DMS153 treated with DMSO at 0.1 percent for 48 hours (cell line): ENCODE results near the gene SMIM20.

Experiments
- DNase-seq: peaks from one replicate; lab custom pipeline; 2025; ENCODE audit not compliant: unreplicated experiment; lab: John Stamatoyannopoulos, UW

Gene SMIM20

DNA sequence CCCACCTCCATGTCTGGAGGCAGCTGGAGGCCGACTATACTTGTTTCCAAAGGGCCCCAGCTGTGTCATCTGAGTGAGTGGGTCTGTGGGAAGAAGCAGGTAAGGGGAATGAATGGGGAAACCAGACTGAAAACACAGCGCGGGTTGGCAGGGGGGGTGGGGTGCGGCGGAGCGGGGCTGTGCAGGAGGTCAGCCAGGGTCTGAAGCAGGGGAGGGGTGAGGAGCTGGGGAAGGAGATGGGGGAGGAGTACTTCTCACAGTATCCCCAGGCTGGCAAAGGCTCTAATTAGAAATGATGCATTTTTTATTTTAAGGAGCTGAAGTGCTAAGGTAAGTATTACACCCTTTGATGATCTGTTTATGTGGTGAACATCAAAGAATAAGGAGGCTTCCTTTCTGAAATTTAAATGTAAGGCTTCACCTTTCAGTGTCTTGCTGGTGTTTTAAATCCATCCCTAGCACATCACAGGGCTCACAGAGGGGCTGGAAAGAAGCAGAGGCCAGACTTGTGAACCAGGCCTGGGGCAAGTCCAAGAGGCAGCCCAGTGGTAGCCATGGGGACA lies 37.5 kb downstream of the SMIM20 start:
- no peak for DNase-seq

GRCh38 chr4:25953740-25954139 lies 39.7 kb downstream of the SMIM20 start:
- DNase-seq: no peak

DNA sequence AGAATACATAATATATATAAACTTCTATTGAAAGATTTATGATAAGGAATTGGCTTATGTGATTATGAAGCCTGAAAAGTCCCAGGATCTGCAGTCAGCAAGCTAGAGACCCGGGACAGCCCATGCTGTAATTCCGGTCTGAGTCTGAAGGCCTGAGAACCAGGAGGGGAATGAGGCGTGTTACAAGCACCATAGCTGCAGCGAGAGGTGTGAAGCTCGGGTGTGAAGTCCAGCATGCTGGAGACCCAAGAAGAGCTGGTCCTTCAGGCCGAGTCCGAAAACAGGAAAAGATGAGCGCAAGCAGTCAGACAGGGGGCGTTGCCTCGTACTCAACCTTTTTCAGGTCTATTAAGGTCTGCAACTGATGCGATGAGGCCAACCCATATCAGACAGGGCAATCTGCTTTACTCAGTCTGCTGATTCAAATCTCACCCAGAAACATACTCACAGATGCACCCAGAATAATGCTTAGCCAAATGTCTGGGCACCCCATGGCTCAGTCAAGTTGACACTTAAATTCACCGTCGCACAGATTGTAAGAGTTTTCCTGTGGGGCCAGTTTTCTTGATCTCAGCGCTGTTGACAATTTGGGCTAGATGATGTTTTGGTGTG lies 40.4 kb downstream of the SMIM20 start:
- no peak for DNase-seq

GRCh38 chr4:25955705-25956104 lies 41.7 kb downstream of the SMIM20 start:
- no peak for DNase-seq

DNA sequence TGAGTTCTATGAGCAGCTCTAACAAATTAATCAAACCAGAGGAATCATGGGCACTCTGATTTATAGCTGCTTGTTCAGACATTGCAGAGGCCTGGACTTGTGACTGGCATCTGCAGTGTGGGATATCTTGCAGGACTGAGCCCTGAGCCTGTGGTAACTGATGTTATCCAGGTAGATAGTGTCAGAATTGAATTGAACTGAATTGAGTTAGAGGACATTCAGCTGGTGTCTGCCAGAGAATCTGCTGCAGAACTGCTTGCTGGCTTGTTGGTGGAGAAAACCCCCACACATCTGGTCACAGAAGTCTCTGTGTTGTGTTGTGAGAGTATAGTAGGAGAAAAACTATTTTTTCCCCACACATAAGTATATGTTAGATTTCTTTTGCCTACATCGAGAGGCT lies 42.2 kb downstream of the SMIM20 start:
- no peak for DNase-seq

GRCh38 chr4:25958110-25958509 lies 44.1 kb downstream of the SMIM20 start:
- no peak for DNase-seq

DNA sequence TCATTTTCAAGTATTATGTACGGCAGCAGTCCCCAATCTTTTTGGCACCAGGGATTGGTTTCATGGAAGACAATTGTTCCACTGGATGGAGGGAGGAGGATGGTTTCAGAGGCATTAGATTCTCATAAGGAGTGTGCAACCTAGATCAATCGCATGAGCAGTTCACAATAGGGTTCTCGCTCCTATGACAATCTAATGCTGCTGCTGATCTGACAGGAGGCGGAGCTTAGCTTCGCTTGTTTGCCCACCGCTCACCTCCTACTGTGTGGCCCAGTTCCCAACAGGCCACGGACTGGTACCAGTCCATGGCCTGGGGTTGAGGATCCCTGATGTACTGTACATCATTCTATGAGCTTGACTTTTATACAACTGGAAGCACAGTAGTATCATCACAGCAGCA lies 48.4 kb downstream of the SMIM20 start:
- DNase-seq: no peak

DNA sequence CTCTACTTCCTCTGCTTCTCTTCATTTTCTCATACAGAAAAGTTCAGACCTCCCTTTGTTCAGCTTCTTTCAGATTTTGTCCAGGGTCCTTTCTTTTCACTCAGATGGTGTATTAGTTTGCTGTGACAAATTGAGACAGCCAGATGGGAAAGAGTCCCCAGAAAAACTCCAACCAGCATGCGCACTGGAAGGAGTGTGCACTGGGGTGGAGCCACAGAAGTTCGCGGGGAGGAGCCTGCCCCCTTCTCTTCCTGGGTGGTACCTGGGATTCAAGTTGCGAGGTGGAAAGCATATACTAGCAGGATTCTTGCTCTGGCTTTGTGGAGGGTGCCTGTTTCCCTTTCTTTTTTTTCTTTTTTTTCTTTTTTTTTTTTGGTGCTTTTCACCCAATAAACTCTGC lies 51.6 kb downstream of the SMIM20 start:
- DNase-seq: no peak

DNA sequence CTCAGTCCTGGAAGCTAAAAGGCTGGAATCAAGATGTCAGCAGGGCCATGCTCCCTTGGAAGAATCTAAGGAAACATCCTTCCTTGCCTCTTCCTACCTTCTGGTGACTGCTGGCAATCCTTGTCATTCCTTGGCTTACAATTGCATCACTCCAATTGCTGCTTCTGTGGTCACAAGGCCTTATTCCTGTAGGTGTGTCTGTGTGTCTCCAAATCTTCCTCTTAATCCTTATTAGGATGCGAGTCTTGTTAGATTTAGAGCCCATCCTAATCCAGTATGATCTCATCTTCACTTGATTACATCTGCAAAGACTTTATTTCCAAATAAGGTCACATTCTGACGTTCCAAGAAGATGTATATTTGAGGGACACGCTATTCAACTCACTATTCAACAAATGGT lies 52.2 kb downstream of the SMIM20 start:
- DNase-seq: no peak

GRCh38 chr4:25969374-25970155 lies 55.5 kb downstream of the SMIM20 start:
- no peak for DNase-seq

DNA sequence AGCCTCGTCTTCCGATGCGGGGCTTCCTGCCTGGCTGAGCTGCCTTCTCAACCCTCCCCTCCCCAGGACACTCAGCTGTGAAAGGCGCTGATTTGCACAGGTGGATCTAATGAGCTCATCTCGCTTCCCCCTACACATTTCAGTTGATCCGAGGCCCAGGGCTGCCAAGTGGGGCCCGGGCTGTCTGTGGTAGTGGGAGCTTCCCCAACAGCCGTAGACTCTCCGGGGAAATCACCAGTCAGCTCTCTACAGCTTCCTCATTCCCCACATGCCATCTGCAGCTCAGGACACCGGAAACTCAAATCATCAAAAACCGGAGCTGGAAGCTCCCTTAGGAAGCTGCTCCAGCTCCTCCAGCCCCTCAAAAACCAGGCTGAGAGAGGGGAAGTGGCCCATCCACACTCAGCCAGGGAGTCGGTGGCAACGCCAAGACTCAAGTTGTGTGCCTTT lies 56.2 kb downstream of the SMIM20 start:
- peak; percentile 38 for DNase-seq

- DNase-seq: peak; percentile 4
Measured at GRCh38 chr4:25970691-25971432, 56.8 kb downstream of the SMIM20 start.

DNA sequence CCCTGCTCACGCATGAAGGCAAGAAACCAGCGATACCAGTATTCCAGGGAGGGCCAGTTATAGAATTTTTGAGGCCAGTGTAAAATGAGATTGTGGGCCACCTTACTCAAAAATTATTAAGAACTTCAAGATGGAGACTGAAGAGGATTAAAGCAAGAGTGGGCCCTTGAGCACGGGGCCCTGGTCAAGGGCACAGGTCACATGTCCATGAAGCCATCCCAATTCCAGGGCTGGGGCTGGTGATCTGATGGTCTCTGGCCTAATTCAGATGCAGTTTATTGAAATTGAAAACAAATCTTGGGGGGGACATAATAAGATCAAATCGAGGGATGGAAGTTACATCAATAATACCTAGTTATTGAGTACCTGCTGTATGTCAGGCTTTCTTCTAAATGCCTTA lies 58.3 kb downstream of the SMIM20 start:
- no peak for DNase-seq

DNA sequence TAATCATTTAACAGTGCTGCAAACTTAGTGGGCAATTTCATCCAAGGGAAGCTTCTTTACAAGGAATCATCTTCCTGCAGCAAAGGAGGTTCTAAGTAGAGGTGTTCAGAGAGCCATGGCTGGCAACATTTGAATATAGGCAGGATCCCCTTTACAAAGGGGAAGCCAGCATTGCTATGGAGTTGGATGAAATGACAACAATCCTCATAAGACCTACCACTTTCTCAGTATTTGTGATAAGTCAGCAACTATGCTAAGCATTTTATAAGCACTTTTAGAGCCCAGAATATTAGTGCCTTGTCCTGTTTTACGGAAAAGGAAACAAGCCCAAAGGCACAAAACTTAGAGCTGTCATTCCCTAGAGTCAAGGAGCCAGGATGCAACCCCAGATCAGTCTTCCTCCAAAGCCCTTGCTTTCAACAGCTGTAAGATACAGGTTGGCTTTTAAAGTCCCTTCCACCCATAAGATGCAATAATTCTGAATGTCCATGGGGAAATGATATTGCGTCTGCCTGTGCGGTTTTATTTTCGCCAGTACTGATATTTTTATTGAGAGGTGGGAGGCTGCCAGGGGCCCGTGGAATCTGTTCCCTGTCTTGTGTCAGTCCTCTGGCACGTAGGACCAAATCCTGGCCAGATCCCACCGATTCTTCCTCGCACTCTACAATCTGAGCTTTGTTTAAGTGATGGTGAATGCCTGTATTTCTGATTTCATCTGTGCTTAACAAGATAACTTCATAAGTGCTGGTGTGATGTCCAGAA lies 59.1 kb downstream of the SMIM20 start:
- no peak for DNase-seq

GRCh38 chr4:25976780-25977179 lies 62.8 kb downstream of the SMIM20 start:
- no peak for DNase-seq

DNA sequence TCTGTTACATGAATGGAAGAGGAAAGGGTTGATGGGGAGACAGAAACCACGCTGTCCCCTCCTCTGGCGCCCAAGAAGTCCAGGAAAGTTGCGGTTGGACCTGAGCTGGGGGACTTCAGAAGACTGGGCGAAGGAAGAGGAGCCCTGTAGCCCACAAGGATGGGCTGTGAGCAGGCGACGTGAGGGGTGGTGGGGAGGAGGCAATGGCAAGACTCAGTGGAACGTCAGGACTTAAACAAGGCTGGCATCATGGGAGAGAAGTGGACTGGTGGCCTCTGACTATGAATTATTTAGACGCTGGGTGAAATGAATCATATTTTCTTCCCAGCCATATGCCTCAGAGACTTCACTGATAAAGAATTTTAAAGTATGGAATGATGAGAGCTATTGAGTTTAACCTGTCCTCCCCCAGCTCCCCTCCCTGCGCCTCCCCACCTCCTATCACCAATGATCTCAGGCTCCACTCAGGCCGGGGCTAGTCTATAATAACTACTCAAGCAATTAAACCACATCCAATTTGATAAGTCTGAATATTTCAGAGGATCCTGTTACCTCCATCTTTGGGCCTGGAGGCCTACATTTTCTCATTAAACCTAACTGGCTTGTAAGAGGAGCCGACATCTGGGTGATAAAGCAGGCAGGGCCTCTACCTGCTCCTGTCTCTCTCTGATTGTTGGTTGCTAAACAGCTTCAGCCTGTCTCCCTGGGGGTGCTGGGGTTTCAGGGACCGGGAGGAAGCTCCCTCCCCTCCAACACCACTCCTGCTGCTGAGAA lies 63.6 kb downstream of the SMIM20 start:
- no peak for DNase-seq

DNA sequence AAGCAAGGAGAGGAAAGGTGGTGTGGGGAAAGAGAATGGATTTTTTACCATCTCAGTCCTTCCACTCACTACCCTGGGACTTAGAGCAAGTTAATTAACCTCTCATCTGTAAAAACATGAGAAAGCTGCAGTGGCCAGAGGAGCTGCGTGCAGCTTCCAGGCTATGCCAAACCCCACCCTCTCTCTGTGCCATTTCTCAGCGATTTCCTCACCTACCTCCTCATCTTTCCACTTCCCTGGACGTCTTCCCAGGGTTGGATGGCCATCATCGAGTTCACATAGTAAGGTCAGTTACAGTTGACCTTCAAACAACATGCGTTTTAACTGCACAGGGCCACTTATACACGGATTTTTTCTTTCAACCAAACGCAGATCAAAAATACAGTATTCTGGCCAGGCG lies 64.3 kb downstream of the SMIM20 start:
- no peak for DNase-seq
